Measurements from ENCODE around the gene OPCML. TPM values are rescaled to one million over a fixed set of nuclear protein-coding genes. Genes with fewer than 3 reads are reported as not detected.

OPCML gene
- total RNA-seq, 4 donors from 2014 or later: not detected

GRCh38 chr11:133175103-133175502 lies 357.2 kb downstream of the OPCML start:
- intact Hi-C loops (cut with DNase I; ENCODE audit: low total_unique reads): no loop called here
- H3K27me3 ChIP-seq: no peaks in the 10 kb centered on the region
- no peaks in the 10 kb centered on the region for H3K36me3 ChIP-seq
- H3K4me1 ChIP-seq: no peaks in the 10 kb centered on the region
- DNase-seq: no peak
- 63 to 75% methylated on average over 2 of the region's 2 CpGs for WGBS, 2 donors (ENCODE audit: low coverage in 1 of 2)
- in situ Hi-C loops (cut with MboI; ENCODE audit: low pct_ligation_motif_present in 1 of 4, low pct_unique_long_range_greater_than_20kb in 1 of 4, low sequenced_read_pairs in 3 of 4): no loop called here
- H3K4me3 ChIP-seq: no peak overlapping the region
- TF ChIP-seq EP300 (IDR thresholded peaks at IDR 0.05; ENCODE audit: low read depth): no peak
- TF ChIP-seq CTCF (IDR thresholded peaks at IDR 0.05): no peak
- TF ChIP-seq POLR2AphosphoS5 (IDR thresholded peaks at IDR 0.05): no peak
- TF ChIP-seq POLR2A (IDR thresholded peaks at IDR 0.05): no peak
- no peaks in the 10 kb centered on the region for H3K9me3 ChIP-seq
- no peak overlapping the region for H3K27ac ChIP-seq

- in situ Hi-C loops (cut with MboI; ENCODE audit: low pct_ligation_motif_present in 1 of 4, low pct_unique_long_range_greater_than_20kb in 1 of 4, low sequenced_read_pairs in 3 of 4): no loop called here
- Histone ChIP-seq H3K36me3 (no peaks in the 10 kb centered on the region), H3K27me3 (no peaks in the 10 kb centered on the region), H3K4me3 (no peak overlapping the region), H3K27ac (no peak overlapping the region), H3K4me1 (no peaks in the 10 kb centered on the region), H3K9me3 (no peaks in the 10 kb centered on the region)
- WGBS, 2 donors (ENCODE audit: low coverage in 1 of 2): 64 to 69% methylated on average over 3 to 16 of the region's 16 CpGs
- intact Hi-C loops (cut with DNase I; ENCODE audit: low total_unique reads): no loop called here
- DNase-seq: no peak
- no peak for TF ChIP-seq POLR2A (IDR thresholded peaks at IDR 0.05)
- no peak for TF ChIP-seq POLR2AphosphoS5 (IDR thresholded peaks at IDR 0.05)
- no peak for TF ChIP-seq EP300 (IDR thresholded peaks at IDR 0.05; ENCODE audit: low read depth)
- no peak for TF ChIP-seq CTCF (IDR thresholded peaks at IDR 0.05)
Measured at GRCh38 chr11:133173810-133174412, 358.4 kb downstream of the OPCML start.

GRCh38 chr11:133172349-133172748 lies 360.0 kb downstream of the OPCML start:
- TF ChIP-seq EP300 (IDR thresholded peaks at IDR 0.05; ENCODE audit: low read depth) (no peak), POLR2AphosphoS5 (IDR thresholded peaks at IDR 0.05) (no peak)
- intact Hi-C loops (cut with DNase I; ENCODE audit: low total_unique reads): no loop called here
- WGBS, 2 donors (ENCODE audit: low coverage in 1 of 2): 58 to 80% methylated on average over 4 to 5 of the region's 5 CpGs
- Histone ChIP-seq H3K4me1 (no peaks in the 10 kb centered on the region), H3K27me3 (no peaks in the 10 kb centered on the region), H3K27ac (no peak overlapping the region), H3K9me3 (no peaks in the 10 kb centered on the region), H3K4me3 (no peak overlapping the region), H3K36me3 (no peaks in the 10 kb centered on the region)
- DNase-seq: no peak
- in situ Hi-C loops (cut with MboI; ENCODE audit: low pct_ligation_motif_present in 1 of 4, low pct_unique_long_range_greater_than_20kb in 1 of 4, low sequenced_read_pairs in 3 of 4): no loop called here

GRCh38 chr11:133171374-133171773 lies 360.9 kb downstream of the OPCML start:
- no peaks in the 10 kb centered on the region for H3K36me3 ChIP-seq
- no peak overlapping the region for H3K4me3 ChIP-seq
- H3K27ac ChIP-seq: no peak overlapping the region
- intact Hi-C loops (cut with DNase I; ENCODE audit: low total_unique reads): no loop called here
- no peak for DNase-seq
- H3K9me3 ChIP-seq: no peaks in the 10 kb centered on the region
- TF ChIP-seq CTCF (IDR thresholded peaks at IDR 0.05) (no peak), POLR2AphosphoS5 (IDR thresholded peaks at IDR 0.05) (no peak), EP300 (IDR thresholded peaks at IDR 0.05; ENCODE audit: low read depth) (no peak), POLR2A (IDR thresholded peaks at IDR 0.05) (no peak)
- WGBS, 2 donors (ENCODE audit: low coverage in 1 of 2): 80 to 87% methylated on average over 1 to 4 of the region's 4 CpGs
- H3K27me3 ChIP-seq: peaks cover 4% of the 10 kb centered on the region
- in situ Hi-C loops (cut with MboI; ENCODE audit: low pct_ligation_motif_present in 1 of 4, low pct_unique_long_range_greater_than_20kb in 1 of 4, low sequenced_read_pairs in 3 of 4): no loop called here
- no peaks in the 10 kb centered on the region for H3K4me1 ChIP-seq

- 89 to 100% methylated on average over 1 to 2 of the region's 2 CpGs for WGBS, 2 donors (ENCODE audit: low coverage in 1 of 2)
- Histone ChIP-seq H3K27me3 (peaks cover 4% of the 10 kb centered on the region), H3K4me1 (peaks cover 0 to 6% (median 0%) of the 10 kb centered on the region in 4 donors), H3K4me3 (no peak overlapping the region), H3K9me3 (no peaks in the 10 kb centered on the region), H3K36me3 (no peaks in the 10 kb centered on the region), H3K27ac (no peak overlapping the region)
- TF ChIP-seq CTCF (IDR thresholded peaks at IDR 0.05) (no peak), POLR2A (IDR thresholded peaks at IDR 0.05) (no peak), POLR2AphosphoS5 (IDR thresholded peaks at IDR 0.05) (no peak), EP300 (IDR thresholded peaks at IDR 0.05; ENCODE audit: low read depth) (no peak)
- DNase-seq: no peak
- in situ Hi-C loops (cut with MboI; ENCODE audit: low pct_ligation_motif_present in 1 of 4, low pct_unique_long_range_greater_than_20kb in 1 of 4, low sequenced_read_pairs in 3 of 4): no loop called here
- intact Hi-C loops (cut with DNase I; ENCODE audit: low total_unique reads): no loop called here
Measured at GRCh38 chr11:133168016-133168415, 364.3 kb downstream of the OPCML start.

All from transverse colon (tissue), 4 donors.